Stimulated activated CD4-positive, alpha-beta T cell treated with anti-CD3 and anti-CD28 coated beads, Interleukin-15, amount 100 ng/mL, for 1 hour (primary cell): ENCODE measurements around the gene RLN1.
"Not testable (repeated sequence)": the region's sequence is repeated elsewhere in the genome, so short reads cannot be mapped to it uniquely, and the experiment has no call there.

Experiments used
- DNase-seq, 2 donors: peaks; one replicate each; pipeline ENCODE4 v3.0.0-alpha.2; 2020; ENCODE audit warnings: low read depth in 1 of 2, low spot score in 1 of 2

RLN1 gene

DNA sequence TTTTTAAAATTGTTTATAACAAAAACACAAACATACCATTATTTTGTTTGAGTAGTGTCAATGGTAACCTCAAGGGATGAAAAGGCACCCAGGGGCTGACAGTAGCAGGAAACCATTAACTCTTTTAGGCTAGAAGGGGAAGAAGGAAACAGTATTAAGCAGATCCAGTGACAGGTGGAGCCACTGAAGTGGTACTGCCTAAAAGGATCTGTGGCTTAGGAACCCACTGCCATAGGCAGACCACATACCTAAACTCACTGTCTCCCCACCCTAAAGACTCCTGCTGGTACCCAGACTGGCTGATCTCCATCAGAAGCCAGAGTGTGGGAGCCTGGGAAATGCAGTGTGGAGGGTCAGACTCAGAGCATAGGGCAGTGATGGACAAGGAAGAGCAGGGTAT, 13.5 kb downstream of the RLN1 start:
- no peak for DNase-seq

DNA sequence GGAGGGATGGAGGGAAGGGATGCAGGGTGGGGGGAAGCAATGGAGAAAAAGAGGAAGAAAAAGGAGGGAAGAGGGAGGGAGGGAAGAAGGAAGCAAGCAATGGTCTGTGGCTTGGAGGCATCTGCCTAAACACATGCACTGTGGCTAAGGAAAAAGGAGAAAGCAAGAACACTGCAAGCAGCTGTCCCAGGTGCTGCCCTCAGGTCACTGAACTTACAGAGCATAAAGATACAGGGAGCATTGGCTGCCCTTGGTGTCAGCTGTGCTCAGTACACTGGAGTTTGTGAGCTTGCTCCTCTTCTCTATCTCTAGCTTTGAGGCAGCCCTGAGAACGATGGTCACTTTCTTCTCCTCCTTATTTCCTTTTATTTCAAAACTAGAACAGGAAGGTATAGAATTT, 18.1 kb downstream of the RLN1 start:
- DNase-seq = not testable (repeated sequence)

DNA sequence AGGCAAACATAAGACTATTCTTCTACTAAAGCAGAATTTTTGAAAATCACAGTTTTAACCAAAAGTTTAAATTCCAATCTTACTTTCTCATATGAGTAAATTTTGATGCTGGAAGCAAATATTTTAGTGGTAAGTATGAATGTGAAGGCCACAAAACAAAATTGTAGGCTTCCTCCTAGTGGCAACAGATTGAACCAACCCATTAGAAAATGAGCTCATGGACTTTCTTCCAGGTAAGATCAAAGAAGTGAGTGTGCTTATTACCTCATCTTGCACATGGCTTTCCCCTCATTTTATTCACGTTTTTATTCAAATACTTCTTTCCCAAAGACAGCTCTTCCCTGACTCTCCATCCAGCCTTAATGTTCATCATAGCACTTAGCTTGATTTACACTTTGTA, 18.6 kb downstream of the RLN1 start:
- DNase-seq = no peak

DNA sequence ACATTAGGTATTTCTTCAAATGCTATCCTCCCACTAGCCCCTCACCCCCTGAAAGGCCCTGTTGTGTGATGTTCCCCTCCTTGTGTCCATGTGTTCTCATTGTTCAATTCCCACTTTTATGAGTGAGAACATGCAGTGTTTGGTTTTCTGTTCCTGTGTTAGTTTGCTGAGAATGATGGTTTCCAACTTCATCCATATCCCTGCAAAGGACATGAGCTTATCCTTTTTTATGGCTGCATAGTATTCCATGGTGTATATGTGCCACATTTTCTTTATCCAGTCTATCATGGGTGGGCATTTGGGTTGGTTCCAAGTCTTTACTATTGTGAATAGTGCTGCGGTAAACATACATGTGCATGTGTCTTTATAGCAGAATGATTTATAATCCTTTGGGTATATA, 23.3 kb downstream of the RLN1 start:
- DNase-seq = not testable (repeated sequence)

DNA sequence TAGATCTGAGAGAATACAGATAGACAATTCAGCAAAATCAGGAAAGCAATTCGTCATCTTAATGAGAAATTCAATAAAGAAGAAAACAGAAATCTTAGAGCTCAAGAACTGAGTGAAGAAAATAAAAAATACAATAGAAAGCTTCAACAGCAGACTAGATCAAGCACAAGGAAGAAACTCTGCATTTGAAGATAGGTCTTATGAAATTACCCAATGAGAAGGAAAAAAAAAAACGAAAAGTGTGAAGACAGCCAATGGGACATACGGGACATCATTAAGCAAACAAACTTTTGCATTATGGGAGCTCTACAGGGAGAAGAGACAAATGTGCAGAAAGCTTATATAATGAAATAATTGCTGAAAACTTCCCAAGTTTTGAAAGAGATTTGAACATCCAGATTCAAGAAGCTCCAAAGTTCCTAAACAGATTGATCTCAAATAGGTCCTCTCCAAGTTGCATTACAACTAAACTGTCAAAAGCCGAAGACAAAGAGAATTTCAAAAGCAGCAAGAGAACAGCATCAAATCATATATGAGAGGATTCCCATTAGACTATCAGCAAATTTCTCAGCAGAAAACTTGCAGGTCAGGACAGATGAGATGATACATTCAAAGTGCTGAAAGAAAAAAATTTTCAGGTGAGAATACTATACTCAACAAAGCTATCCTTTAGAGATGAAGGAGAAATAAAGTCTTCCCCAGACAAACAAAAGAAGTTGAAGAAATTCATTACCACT, 24.3 kb downstream of the RLN1 start:
- no peak for DNase-seq

DNA sequence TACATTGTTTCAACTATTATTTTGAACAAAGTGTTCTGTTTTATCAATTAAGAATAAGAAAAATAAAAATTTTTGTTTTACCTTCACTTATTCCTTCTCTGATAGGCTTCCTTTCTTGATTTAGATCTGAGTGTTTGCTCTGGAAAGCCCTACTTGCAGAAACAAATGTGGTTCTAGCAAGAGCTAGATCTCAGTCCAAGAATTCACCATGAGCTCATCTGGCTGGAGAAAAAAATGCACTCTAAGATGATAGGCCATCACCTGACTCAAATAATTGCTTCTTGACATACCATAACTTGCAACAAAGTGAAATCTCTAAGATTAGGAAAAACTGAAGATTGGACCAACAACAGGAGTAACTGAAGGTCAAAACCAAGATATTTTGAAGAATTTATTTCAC, 28.8 kb downstream of the RLN1 start:
- no peak for DNase-seq

DNA sequence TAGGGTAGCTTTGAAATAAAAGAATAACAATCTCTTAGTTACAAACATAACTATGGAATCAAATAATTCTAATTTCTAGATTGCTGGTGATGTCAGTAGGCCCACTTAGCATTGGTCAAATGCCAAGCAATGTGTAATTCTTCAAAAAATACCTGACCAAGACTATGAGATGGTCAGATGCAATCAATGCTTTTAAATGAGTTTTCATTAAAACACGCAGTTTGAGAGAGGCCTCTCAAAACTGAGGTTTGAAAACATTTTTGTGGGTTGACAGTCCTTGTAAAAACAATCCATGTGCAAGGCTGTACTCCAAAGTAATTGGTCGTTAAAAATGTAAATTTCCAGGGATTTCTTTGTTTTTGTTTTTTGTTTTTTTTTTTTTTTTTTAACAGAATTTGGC, 33.9 kb downstream of the RLN1 start:
- no peak for DNase-seq

DNA sequence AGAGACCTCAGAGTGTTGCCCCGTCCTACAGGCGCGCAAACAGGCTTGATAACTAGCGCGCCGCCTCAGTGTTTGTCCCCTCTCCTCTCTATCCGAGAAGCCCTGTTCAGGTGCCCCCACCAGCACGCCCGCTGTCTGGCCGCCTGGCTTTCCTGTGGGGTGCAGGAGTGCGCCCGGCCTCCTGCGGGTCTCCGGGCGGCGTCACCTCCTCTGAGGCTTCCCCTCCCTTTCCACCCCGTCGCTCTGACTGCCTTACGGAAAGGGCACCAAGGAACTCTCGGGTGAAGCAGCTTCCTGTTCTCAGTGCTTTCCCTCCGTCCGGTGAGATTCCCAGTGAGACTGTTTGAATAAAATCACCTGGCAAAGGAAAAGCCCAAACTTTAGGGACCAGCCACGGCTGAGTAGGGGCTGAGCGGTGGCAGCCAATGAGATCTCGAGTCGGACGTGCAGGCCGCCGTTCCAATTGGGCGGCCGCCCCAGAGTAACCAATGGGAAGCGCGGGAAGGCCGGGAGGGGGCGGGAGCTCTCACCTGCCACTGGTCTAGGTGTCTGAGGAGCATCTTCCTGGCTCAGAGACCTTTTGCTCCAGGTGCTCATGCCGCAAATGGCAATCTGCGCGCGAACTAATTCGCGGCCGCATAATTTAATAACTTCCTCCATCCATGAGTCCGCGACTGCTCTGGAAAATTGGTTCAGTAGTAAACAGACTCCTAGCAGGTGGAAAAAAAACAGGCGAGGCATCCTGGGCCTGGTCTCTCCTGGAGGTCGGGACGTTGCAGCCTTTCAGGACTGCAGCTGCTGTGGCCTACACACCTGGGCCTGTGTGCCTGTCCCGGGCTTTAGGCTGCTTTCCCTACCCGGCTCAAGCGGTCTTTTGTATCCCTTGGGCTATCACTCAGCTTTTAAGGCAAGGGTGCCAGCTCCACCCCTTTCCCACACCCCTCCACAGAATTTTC, 35.6 kb downstream of the RLN1 start, which contains the start of gene RLN2:
TSS of gene RLN2 (minus strand) at position 877 of the 956 bp plus-strand sequence. CDS start at position 741, 136 bp downstream.
- DNase-seq = not testable (repeated sequence)

DNA sequence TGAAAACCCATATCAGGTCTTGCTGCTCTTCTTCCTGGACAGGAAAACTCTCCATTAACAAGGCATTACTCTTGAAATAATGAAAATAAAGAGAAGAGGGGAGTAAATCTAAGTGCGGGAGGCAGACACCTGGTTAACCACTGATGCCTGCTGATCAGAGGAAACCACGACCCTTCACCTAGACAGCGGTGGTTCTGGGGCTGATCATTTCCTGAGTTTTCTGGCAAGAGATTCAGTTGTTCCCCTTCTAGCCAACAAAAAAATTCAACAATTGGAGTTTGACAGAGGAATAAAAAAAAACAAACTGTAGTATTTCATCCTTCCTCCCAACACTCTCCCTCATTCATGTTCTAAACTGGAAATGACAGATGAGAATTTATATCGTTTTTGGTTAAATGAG, 38.1 kb downstream of the RLN1 start:
- no peak for DNase-seq

DNA sequence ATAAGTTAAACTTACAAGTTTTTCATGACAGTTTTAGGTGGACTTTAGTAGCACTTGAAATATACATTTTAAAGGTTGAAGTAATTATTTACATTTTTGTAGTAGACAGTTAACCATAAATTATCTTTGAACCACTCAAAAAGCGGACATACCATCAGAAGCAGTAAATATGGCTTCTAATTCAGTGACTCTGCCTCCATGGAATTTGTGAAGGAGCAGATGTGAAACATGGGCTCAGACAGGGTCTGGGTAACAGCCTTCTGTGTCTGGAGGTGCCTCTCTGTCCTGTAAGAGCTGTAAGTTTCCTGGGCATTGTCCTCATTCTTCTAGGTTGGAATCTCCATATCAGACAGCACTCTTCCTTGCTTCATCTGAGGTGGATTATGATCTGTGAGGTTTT, 47.5 kb downstream of the RLN1 start:
- no peak for DNase-seq

DNA sequence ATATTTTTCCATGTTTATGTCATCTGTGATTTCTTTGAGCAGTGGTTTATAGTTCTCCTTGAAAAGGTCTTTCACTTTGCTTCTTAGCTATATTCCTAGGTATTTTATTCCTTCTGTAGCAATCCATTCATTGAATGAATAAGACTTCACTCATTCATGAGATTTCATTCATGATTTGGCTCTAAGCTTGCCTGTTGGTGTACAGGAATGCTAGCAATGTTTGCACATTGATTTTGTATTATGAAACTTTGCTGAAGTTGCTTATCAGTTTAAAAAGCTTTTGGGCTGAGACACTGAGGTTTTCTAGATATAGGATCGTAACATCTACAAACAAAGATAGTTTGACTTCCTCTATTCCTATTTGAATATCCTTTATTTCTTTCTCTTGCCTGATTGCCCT, 51.1 kb downstream of the RLN1 start:
- DNase-seq = no peak

DNA sequence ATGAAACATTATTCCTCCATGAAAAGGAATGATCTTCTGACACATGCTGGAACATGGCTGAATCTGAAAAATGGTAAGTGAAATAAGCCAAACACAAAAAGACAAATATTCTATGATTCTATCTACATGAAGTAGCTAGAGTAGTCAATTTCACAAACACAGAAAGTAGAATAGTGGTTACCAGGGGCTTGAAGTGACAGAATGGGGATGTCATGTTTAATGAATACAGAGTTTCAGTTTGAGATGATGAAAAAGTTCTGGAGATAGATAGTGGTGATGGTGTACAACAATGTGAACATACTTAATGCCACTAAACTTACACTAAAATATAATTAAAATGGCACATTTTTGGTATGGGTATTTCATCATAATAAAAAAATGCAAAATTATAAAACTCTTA, 53.4 kb downstream of the RLN1 start:
- DNase-seq = no peak
